ENCODE measurements around the gene IFITM1.
A peak's percentile ranks its signal among the peaks of the same experiment; 100 is the strongest.
"Not testable (repeated sequence)": the region's sequence is repeated elsewhere in the genome, so short reads cannot be mapped to it uniquely, and the experiment has no call there.

IFITM1 gene

GRCh38 chr11:328516-329100 lies 14.8 kb downstream of the IFITM1 start:
- not testable (repeated sequence) for DNase-seq

- DNase-seq, result no peak
These were observed 16.0 kb downstream of the IFITM1 start for GRCh38 chr11:329886-330253.

- no peak for DNase-seq
These were observed 16.5 kb downstream of the IFITM1 start for GRCh38 chr11:330307-330693.

GRCh38 chr11:330694-331357 lies 17.0 kb downstream of the IFITM1 start:
- DNase-seq, result no peak

- DNase-seq, result no peak
These were observed 17.7 kb downstream of the IFITM1 start for GRCh38 chr11:331358-332060.

- no peak for DNase-seq
These were observed 19.0 kb downstream of the IFITM1 start for GRCh38 chr11:332651-333480.

- DNase-seq, result not testable (repeated sequence)
These were observed 19.9 kb downstream of the IFITM1 start for GRCh38 chr11:333616-334263.

GRCh38 chr11:334264-334994 lies 20.6 kb downstream of the IFITM1 start:
- peak; percentile 76 for DNase-seq

GRCh38 chr11:335779-336658 lies 22.2 kb downstream of the IFITM1 start:
- DNase-seq, result no peak

- DNase-seq, result no peak
These were observed 22.9 kb downstream of the IFITM1 start for GRCh38 chr11:336659-337198.

GRCh38 chr11:337711-338110 lies 23.9 kb downstream of the IFITM1 start:
- no peak for DNase-seq

GRCh38 chr11:339963-340362 lies 26.1 kb downstream of the IFITM1 start:
- DNase-seq, result no peak

GRCh38 chr11:340539-341512 lies 27.0 kb downstream of the IFITM1 start:
- DNase-seq, result no peak

- DNase-seq, result no peak
These were observed 28.5 kb downstream of the IFITM1 start for GRCh38 chr11:342328-342727.

GRCh38 chr11:344836-345578 lies 31.2 kb downstream of the IFITM1 start:
- DNase-seq, result no peak

- DNase-seq, result no peak
These were observed 32.7 kb downstream of the IFITM1 start for GRCh38 chr11:346529-346928.

GRCh38 chr11:349270-349954 lies 35.6 kb downstream of the IFITM1 start:
- DNase-seq, result not testable (repeated sequence)
